ENCODE measurements around the gene CCL13.

Gene CCL13

DNA sequence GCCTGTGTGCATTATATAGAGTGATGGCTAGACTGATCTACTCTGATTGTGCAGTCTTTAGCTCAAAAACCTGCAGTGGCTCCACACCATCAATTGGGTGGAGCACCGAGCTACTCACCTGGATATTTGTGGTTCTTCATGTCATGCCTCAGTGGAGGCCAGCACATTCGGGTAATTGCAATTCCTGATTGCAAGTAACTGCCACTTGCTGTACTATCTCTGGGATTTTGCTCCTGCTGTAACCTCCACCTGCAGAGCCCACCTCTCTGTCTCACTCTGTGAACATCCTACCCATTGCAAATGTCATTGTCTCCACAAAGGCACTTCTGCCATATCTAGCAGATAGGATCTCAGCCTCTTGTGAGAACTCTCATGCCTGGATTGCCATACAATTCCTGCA, 8.5 kb downstream of the CCL13 start:
- no peak overlapping the region for H3K9ac ChIP-seq (ENCODE audit: low read depth, low read length)
- H3K27me3 ChIP-seq (ENCODE audit: control insufficient read depth, insufficient read depth, low read length): no peaks in the 10 kb centered on the region
- H3K4me1 ChIP-seq (ENCODE audit: control insufficient read depth, insufficient read depth, low read length): no peaks in the 10 kb centered on the region
- no peaks in the 10 kb centered on the region for H3K36me3 ChIP-seq (ENCODE audit: insufficient read depth, low read length)
- H3K4me2 ChIP-seq (ENCODE audit: low read length): no peak overlapping the region
- no peak overlapping the region for H3K4me3 ChIP-seq (ENCODE audit: low read length)
- H3K9me3 ChIP-seq (replicated peaks; ENCODE audit: low read length): no peaks in the 10 kb centered on the region

DNA sequence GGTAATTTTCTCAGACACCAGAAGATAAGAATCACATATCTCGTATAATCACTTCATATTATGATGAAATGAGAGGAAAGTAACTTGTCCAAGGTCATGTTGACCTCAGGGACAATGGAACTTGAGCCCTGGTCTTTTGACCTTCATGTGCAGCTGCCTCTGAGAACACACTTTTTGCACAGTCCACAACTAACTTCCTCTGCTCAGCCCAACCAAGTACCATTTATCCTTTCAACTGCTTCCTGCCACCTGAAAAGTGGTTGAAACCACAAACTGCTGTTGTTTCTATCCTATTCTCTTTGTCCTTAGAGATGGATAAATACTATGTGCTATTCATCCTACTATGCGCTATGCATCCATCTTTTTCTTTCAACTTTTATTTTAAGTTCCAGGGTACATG, 9.1 kb downstream of the CCL13 start:
- H3K36me3 ChIP-seq (ENCODE audit: insufficient read depth, low read length): no peaks in the 10 kb centered on the region
- H3K4me3 ChIP-seq (ENCODE audit: low read length): no peak overlapping the region
- no peak overlapping the region for H3K9ac ChIP-seq (ENCODE audit: low read depth, low read length)
- no peak overlapping the region for H3K4me2 ChIP-seq (ENCODE audit: low read length)
- H3K27me3 ChIP-seq (ENCODE audit: control insufficient read depth, insufficient read depth, low read length): no peaks in the 10 kb centered on the region
- H3K9me3 ChIP-seq (replicated peaks; ENCODE audit: low read length): no peaks in the 10 kb centered on the region
- no peaks in the 10 kb centered on the region for H3K4me1 ChIP-seq (ENCODE audit: control insufficient read depth, insufficient read depth, low read length)

DNA sequence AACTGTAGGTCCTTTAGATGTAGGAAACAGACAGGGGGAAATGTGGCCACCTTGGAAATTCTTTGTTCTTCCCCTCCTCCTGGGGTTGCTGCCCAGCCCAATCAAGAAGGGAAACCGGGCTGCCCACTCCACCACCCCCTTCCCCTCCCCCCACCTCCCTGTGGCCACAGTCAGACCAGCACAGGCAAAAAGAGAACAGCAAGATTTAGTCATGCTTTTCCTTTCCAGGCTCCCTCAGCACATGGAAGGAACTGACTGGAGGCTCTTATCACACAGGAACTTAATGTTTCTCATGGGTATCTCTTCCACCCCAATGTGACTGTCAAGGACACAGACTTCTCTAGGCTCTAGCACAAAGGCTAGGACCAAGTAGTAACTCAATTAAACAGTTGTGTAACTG, 9.7 kb downstream of the CCL13 start:
- Histone ChIP-seq H3K36me3 (ENCODE audit: insufficient read depth, low read length) (no peaks in the 10 kb centered on the region), H3K9ac (ENCODE audit: low read depth, low read length) (no peak overlapping the region), H3K27me3 (ENCODE audit: control insufficient read depth, insufficient read depth, low read length) (no peaks in the 10 kb centered on the region), H3K4me2 (ENCODE audit: low read length) (no peak overlapping the region), H3K4me1 (ENCODE audit: control insufficient read depth, insufficient read depth, low read length) (no peaks in the 10 kb centered on the region), H3K4me3 (ENCODE audit: low read length) (no peak overlapping the region), H3K9me3 (replicated peaks; ENCODE audit: low read length) (no peaks in the 10 kb centered on the region)

DNA sequence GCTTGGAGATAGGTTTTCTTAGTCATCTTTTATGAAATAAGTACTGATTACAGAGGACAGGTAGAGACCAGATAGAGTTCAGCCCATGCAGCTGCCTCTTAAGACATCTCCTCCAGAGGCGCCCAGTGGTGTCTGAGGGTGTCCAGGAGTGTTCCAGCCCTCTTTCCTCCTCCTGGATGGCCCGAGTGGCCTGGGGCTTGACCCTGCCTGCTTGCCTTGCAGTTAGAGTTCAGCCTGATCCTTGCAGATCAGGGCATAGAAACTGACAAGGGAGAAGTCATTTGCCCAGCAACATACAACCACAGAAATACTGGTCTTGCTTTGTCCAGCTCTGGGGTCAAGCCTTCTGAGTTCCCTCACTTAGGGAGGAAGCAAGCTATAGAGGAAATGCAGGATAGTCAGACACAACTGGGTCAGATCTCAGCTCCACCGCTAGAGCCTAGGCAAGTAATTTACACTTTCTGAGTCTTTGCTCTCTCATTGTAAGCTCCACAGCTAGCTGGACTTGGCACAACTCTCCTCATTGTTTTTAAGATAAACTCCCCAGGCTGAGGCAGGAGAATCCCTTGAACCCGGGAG, 10.3 kb downstream of the CCL13 start:
- Histone ChIP-seq H3K4me3 (ENCODE audit: low read length) (no peak overlapping the region), H3K4me2 (ENCODE audit: low read length) (no peak overlapping the region), H3K9me3 (replicated peaks; ENCODE audit: low read length) (no peaks in the 10 kb centered on the region), H3K4me1 (ENCODE audit: control insufficient read depth, insufficient read depth, low read length) (no peaks in the 10 kb centered on the region), H3K9ac (ENCODE audit: low read depth, low read length) (no peak overlapping the region), H3K36me3 (ENCODE audit: insufficient read depth, low read length) (no peaks in the 10 kb centered on the region), H3K27me3 (ENCODE audit: control insufficient read depth, insufficient read depth, low read length) (no peaks in the 10 kb centered on the region)

DNA sequence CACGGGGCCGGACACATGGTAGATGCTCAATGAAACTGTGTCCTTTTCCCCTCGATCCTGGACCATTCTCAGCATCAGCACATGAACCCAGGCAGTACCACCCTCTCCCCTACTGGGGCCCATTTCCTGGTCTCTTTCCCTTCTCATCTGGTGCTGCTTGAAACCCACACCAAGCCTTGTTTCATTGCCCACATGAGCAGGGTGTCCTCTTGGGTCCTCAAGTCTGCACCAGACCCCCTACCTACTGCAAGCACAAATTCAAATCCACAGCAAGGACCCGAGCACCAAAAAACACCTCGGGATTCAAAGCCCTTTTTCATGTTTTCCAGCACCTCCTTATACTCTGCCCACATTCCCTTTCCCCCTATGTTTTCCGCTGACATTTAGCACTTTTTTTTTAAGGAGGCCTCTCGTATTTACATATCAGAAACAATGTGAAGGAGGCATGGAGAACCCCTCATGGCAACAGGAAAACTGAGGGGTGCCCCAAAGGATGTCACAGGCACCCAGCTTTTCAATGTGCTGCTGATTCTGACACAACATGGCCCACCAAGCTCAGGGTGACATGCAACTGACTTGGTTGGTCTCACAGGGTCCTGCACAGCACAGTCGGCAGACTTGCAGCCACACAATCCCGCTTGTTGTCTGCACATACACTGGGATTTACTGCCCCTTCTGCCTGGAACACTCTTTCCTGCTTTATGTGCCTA, 11.4 kb downstream of the CCL13 start:
- Histone ChIP-seq H3K27me3 (ENCODE audit: control insufficient read depth, insufficient read depth, low read length) (no peaks in the 10 kb centered on the region), H3K4me3 (ENCODE audit: low read length) (no peak overlapping the region), H3K36me3 (ENCODE audit: insufficient read depth, low read length) (no peaks in the 10 kb centered on the region), H3K4me1 (ENCODE audit: control insufficient read depth, insufficient read depth, low read length) (no peaks in the 10 kb centered on the region), H3K9ac (ENCODE audit: low read depth, low read length) (no peak overlapping the region), H3K9me3 (replicated peaks; ENCODE audit: low read length) (no peaks in the 10 kb centered on the region), H3K4me2 (ENCODE audit: low read length) (no peak overlapping the region)

DNA sequence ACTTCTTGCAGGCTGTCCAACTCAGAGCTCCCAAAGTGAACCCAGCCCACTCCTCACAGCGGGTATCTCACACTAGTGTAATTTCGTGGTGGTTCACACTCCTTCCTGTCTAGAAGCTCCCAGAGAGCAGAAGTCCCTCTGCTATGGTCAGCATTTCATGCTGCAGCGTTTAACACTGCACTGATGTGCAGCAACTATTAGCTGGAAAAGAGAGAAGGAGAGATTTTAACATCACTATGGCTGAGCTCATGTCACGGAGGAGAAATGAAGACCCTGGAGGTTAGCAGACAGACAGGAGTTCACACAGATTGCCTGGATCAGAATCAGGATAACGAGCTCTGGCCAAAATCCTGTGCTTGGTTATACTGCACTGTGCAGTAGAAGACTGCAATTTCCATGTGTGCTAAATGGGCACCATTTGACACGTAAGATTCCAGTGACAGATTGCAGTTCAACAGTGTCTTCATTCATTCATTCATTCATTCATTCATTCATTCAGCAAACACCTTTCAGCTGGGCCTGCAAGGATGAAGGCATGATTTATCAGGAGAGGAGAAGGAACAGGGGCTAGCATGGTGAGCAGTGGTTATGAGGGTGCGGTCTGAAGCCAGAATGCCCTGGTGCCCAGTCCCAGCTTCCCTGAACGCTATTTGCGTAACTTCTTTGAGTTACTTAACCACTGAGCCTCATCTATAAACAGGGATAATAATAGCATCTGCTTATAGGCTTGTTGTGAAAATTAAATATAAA, 12.1 kb downstream of the CCL13 start:
- no peak overlapping the region for H3K9ac ChIP-seq (ENCODE audit: low read depth, low read length)
- no peak overlapping the region for H3K4me2 ChIP-seq (ENCODE audit: low read length)
- H3K4me3 ChIP-seq (ENCODE audit: low read length): no peak overlapping the region
- no peaks in the 10 kb centered on the region for H3K4me1 ChIP-seq (ENCODE audit: control insufficient read depth, insufficient read depth, low read length)
- H3K27me3 ChIP-seq (ENCODE audit: control insufficient read depth, insufficient read depth, low read length): no peaks in the 10 kb centered on the region
- H3K36me3 ChIP-seq (ENCODE audit: insufficient read depth, low read length): no peaks in the 10 kb centered on the region
- H3K9me3 ChIP-seq (replicated peaks; ENCODE audit: low read length): no peaks in the 10 kb centered on the region

DNA sequence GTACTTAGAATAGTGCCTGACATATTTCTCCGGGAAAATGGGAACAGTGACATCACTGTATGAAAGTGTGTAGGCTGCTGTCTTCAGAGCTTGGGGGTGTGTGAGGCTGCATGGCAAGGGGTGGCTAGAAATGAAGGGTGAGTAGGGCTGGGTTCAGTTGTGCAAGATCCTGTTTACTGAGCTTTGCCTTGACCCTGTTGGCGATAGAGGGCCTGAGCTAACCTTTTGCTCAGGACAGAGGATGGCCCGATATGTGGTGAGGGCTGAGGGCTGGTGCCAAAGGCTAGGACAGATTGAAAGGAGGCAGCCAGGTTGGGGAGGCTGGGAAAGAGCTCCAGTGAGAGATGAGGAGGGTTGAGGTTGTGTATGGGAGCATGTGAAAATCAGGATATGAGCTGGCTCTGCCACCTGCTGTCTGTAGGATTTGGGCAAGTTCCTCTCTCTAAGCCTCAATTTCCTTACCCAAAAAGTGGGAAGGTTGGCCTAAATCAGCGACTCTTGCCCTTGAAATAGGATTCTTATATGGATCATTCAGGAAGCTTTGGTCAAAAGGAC, 12.7 kb downstream of the CCL13 start:
- H3K4me3 ChIP-seq (ENCODE audit: low read length): no peak overlapping the region
- H3K9ac ChIP-seq (ENCODE audit: low read depth, low read length): no peak overlapping the region
- H3K9me3 ChIP-seq (replicated peaks; ENCODE audit: low read length): no peaks in the 10 kb centered on the region
- H3K27me3 ChIP-seq (ENCODE audit: control insufficient read depth, insufficient read depth, low read length): no peaks in the 10 kb centered on the region
- no peak overlapping the region for H3K4me2 ChIP-seq (ENCODE audit: low read length)
- no peaks in the 10 kb centered on the region for H3K36me3 ChIP-seq (ENCODE audit: insufficient read depth, low read length)
- H3K4me1 ChIP-seq (ENCODE audit: control insufficient read depth, insufficient read depth, low read length): no peaks in the 10 kb centered on the region

DNA sequence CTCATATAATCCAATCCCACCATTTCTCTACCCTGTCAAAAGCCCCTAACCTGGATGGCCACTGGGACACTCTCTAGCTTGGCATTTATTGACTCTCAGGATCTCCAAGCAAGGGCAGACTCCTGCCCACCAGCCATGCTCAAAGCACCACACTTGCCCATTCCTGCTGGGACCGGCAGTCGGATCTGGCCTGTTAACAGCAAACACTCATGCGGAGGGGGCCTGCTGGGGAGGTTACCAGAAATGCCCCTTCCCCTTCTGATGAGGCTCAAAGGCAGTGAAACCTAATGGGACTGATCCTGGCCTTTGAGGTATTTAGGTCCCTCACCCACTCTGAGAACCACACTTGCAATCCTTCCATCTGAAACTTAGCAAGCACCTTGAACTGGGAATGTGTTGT, 13.3 kb downstream of the CCL13 start:
- H3K4me1 ChIP-seq (ENCODE audit: control insufficient read depth, insufficient read depth, low read length): no peaks in the 10 kb centered on the region
- H3K4me3 ChIP-seq (ENCODE audit: low read length): no peak overlapping the region
- no peaks in the 10 kb centered on the region for H3K27me3 ChIP-seq (ENCODE audit: control insufficient read depth, insufficient read depth, low read length)
- H3K36me3 ChIP-seq (ENCODE audit: insufficient read depth, low read length): no peaks in the 10 kb centered on the region
- H3K9ac ChIP-seq (ENCODE audit: low read depth, low read length): no peak overlapping the region
- H3K4me2 ChIP-seq (ENCODE audit: low read length): no peak overlapping the region
- H3K9me3 ChIP-seq (replicated peaks; ENCODE audit: low read length): no peaks in the 10 kb centered on the region

DNA sequence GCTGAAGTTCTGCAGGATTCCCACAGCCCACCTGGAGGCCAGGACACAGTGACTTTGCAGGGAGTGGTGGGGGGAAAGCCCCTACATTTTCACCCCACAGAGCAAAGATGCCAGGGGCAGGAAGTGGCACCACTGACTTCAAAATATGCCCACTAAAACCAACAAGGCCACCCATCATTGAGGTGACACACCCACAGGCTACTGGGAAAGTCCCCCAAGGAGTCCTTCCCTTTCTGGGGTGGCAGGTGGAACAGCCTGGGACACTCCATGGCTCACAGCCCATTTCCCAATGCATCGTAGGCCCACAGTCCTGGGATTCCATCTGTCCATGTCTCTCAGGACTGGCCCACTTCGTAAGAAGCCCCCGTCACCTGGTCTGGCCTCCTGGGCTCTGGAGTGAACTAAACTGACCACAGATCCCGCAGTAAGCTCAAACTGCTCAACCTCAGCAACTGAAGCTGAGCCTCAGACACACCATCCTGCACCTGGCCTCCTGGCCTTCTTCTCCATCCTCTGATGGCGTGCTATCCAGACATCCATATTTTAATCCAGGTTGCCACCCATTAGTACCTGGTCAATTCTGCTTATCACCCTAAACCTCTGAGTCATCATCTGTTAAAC, 14.2 kb downstream of the CCL13 start:
- H3K4me2 ChIP-seq (ENCODE audit: low read length): no peak overlapping the region
- no peaks in the 10 kb centered on the region for H3K4me1 ChIP-seq (ENCODE audit: control insufficient read depth, insufficient read depth, low read length)
- no peak overlapping the region for H3K9ac ChIP-seq (ENCODE audit: low read depth, low read length)
- H3K27me3 ChIP-seq (ENCODE audit: control insufficient read depth, insufficient read depth, low read length): no peaks in the 10 kb centered on the region
- no peaks in the 10 kb centered on the region for H3K36me3 ChIP-seq (ENCODE audit: insufficient read depth, low read length)
- no peaks in the 10 kb centered on the region for H3K9me3 ChIP-seq (replicated peaks; ENCODE audit: low read length)
- no peak overlapping the region for H3K4me3 ChIP-seq (ENCODE audit: low read length)

DNA sequence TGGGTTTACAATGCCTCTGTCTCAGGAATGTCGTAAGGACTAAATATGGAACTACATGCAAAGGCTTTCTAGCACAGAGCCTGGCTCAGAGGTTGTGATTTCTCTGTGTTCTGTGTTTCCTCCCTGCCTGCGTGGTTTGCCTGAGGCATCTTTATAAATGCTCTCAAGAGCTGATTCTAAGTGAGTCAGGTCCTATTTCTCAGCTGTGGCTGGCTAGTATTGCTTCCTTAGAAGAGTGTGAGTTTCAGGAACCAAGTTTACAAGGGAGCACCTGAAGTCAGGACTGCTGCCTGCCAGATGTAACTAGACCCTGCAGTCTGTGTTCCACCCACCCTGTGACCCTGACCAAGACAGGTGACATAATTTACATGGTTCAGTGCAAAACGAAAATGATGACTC, 14.7 kb downstream of the CCL13 start:
- no peaks in the 10 kb centered on the region for H3K36me3 ChIP-seq (ENCODE audit: insufficient read depth, low read length)
- no peak overlapping the region for H3K9ac ChIP-seq (ENCODE audit: low read depth, low read length)
- H3K4me2 ChIP-seq (ENCODE audit: low read length): no peak overlapping the region
- H3K4me1 ChIP-seq (ENCODE audit: control insufficient read depth, insufficient read depth, low read length): no peaks in the 10 kb centered on the region
- H3K27me3 ChIP-seq (ENCODE audit: control insufficient read depth, insufficient read depth, low read length): no peaks in the 10 kb centered on the region
- no peak overlapping the region for H3K4me3 ChIP-seq (ENCODE audit: low read length)
- no peaks in the 10 kb centered on the region for H3K9me3 ChIP-seq (replicated peaks; ENCODE audit: low read length)

DNA sequence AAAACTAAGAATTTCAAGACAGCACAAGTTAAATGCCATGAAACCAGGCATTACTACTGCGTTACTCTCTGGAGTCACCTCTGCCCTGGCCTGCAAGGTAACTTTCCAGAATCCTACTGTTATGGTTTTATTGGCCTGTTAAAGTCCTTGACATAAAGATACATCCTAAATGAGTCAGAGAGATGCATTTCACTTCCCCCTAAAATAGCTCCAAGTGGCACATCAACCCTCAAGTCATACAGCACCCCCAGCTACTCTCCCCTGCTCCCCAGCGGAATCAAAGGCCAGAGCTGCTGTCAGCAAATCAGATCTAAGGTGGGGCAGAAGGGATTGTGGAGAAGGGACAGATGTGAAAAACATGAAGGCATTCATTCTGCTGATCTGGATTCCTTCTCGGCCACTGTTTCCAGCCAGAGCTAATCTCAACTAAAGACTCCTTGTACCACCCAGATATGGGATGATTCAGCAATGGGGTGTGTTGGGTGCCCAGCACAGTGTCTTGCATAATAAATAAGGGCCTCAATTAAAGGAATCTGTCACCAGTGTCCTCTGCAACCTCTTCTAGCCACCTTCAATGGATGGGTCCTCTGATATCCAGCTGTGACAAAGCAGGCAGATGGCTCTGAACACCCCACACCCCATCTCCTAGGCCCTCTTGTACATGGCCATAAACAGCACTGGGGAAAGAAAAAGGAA, 15.3 kb downstream of the CCL13 start:
- Histone ChIP-seq H3K9me3 (replicated peaks; ENCODE audit: low read length) (no peaks in the 10 kb centered on the region), H3K36me3 (ENCODE audit: insufficient read depth, low read length) (no peaks in the 10 kb centered on the region), H3K4me3 (ENCODE audit: low read length) (no peak overlapping the region), H3K9ac (ENCODE audit: low read depth, low read length) (no peak overlapping the region), H3K4me1 (ENCODE audit: control insufficient read depth, insufficient read depth, low read length) (no peaks in the 10 kb centered on the region), H3K27me3 (ENCODE audit: control insufficient read depth, insufficient read depth, low read length) (no peaks in the 10 kb centered on the region), H3K4me2 (ENCODE audit: low read length) (no peak overlapping the region)

Data from skeletal muscle satellite cell (primary cell).